GM19395 (cell line): ENCODE measurements around the gene P3H4.

Experiments used
- ATAC-seq: cut with Tn5 transposase; IDR thresholded peaks from one replicate; pipeline ENCODE4 v1.9.1; 2021; ENCODE audit warnings: mild to moderate bottlenecking, moderate library complexity; ENCODE audit not compliant: unreplicated experiment

P3H4 gene

DNA sequence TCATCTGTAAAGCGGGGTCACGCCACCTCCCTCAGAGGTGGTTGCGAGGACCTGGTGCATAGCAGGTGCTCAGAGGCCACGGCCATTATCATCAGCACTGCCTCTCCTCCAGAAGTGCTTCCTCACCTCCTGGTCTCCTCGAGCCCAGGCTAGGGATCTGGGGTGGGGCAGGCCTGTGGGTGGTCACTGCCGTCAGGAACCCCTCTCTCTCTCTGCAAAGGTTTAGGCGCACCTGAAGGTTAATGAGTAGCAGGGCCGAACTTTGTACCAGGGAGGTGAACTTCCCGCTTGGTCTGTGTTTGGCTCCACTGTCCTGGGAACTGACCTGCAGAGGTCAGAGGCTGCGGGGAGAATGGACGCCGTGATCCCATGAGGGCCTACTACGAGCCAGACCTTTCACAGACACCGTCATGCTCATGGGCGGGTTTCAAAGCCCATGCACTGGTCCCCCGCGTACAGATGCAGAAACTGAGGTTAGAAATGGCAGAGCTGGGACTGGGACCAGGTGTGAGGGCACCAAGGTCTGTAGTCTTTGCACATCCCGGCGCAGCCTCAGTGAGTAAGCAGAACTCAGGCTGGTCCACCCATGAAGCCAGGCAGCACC, 39.1 kb downstream of the P3H4 start:
- no peak for ATAC-seq

DNA sequence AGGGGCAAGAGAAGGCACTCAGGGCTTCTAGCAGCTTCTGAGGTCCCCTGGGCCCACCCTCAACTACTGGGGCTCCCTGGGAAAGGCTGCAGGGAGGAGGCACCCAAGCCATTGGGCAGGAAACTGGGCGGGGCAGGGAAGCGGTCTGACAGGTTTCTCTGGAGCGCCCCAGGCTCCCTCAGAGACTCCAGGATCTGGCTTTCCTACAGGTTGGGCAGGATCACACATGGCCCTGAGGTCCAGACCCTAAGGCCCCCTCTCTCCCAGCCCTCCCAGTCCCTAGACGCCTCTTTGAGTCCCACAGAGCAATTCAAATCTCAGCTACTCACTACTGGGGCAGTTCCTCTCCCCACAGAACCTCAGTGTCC, 39.5 kb downstream of the P3H4 start:
- no peak for ATAC-seq

DNA sequence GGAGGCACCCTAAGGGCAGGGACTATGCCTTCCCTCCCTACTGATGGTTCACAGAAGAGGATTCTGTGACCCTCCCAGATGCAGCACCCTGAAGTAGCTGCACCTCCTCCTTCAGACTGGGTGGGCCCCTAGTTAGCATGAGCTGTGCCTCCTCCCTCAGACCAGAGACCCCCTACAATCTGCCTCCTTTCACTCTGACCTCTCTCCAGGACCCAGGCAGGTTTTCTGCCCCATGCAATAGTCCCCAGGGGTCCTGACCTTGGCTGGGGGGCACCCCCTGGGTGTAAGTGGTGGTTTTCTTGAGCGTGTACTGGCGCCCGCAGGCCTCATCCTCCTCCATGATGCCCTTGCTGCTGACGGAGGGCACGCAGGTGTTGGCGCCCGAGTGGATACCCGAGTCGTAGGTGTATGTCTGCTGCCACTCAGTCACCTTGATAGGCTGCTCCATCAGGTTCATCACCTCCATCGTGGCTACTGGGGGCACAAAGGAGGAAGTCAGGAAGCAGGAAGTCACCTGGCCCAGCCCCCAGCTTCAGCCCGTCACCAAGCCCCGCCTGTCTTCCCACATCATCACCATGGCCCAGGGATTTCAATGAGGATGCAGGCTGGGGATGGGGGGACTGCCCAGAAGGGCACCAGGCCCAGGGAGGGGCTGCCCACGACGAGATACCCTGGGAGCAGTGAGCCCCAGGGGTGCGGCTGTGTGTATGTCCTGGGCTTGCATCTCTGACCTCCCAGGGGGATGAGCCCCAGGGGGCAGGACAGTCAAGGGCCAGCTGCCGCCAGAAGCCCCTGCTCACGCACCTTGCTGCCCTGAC, 40.2 kb downstream of the P3H4 start:
- no peak for ATAC-seq

DNA sequence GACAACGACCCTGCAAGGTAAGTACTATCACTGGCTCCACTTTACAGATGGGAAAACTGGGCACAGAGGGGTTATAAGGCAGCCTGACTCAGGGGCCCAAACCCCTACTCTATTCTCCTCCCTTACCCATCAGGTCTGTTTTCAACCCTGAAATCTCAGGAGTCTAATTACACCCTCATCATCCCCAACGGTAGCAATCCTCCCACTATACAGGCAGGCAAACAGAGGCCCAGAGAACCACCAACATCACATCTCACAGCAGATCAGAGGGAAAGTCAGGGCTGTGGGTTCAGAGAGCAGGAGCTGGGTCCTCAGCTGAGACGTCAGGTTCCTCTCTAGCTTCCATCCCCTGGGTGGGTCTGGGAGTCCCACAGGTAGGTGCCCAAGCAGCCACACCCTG, 41.8 kb downstream of the P3H4 start:
- no peak for ATAC-seq

DNA sequence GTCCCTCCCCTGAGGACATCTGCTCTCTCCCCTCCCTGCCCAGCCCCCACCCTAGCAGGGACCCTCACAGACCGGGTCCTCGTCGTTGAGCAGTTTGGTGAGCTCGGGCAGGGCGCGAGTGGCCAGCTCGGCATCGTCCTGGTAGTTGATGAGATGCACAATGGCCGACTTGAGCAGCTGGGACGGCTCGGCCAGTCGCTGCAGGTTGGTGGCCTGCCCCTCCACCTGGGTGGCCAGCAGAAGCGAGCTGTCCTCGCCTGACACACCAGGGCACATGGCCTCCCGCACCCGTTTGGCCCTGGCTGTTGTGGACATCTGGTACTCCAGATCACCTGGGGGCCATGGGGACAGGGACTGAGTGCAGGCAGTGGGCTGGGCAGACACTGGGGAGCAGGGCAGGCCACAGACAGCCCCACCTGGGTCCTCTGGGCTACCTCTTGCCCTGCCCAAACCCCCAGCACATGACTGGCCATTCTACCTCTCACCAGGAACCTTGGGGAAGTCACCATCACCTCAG, 42.3 kb downstream of the P3H4 start:
- no peak for ATAC-seq

DNA sequence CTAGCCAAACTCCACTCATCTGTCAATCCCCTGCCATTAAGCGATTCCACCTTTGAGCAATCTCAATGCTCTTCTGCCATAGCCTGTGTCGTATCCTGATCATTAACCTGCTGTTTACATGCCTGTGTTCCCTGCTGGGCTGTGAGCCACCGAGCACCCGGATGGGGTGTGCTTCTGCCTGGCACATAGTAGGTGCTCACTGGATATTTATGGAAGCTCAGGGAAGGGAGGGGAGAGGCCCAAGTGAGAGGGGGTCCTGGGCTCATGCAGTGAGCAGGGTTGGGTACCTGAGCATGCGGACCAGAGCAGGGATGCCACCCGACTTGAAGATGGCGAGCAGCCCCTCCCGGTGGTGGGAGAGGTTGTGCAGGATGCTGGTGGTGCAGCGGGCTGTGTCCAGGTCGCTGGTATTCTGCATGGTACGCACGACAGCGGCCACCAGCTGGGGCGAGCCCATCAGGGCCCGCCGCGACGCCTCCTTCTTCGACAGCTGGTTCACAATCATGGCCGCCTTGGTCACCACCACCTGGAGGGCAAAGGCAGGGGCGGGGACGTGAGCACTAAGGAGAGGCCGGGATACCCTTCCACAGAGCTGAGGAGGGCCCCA, 43.0 kb downstream of the P3H4 start:
- ATAC-seq: no peak

DNA sequence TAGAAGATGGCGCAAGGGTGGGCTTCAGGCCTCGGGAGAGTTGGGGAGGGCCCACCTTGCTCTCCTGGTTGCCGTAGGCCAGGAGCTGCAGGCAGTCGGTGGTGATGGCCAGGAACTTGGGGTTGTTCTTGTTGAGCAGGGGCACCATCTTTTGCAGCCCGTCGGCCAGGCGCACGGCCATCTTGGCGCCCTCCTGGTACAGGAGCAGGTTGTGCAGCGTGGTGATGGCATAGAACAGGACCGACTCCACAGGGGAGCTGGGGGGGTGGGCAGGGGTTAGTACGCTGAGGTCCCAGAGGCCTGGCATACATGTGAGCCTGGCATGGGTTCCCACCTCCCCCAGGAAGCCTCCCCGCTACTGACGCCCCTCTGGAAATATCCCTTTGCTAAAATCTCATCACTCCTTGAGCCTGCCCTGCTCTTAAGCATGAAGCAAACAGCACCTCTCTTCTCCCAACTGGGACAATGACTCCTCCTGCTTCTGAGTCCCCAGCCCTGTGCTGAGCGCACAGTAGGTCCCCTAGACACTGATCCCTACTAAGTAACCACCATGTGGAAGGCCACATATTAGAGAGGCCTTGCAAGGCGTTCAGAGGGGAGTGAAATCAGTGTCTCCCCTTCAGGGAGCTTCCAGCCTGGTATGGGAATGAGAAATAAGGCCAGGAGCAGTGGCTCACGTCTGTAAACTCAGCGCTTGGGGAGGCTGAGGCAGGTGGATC, 44.3 kb downstream of the P3H4 start:
- ATAC-seq: no peak

DNA sequence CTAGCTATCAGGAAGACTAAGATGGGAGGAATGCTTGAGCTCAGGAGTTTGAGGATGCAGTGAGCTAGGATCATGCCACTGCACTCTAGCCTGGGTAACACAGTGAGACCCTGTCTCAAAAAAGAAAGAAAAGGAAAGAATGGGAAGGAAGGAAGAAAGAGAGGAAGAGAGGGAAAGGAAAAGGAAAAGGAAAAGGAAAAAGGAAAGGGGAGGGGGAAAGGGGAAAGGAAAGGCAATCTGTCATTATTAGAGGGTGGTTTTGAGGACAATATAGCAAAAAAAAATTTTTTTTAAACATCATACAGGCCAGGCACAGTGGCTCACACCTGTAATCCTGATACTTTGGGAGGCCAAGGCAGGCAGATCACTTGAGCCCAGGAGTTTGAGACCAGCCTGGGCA, 45.6 kb downstream of the P3H4 start:
- ATAC-seq: no peak

DNA sequence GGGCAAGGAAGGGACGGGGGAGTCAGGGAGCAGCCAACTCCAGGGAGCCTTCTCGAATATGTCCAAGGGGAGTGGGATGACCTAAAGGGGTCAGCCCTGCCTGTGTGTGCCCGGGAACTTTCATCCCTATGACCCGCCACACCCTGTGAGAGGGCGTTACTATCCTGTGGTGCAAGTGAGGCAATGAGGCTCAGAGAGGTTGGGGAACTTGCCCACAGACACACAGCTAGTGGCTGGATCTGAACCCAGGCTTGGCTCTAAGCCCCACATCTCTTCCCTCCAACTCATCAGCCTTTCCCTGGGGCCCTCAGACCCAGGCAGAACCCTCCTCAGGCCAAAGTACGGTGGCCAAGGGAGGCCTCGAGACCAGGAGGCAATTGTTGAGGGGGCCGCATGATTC, 48.4 kb downstream of the P3H4 start:
- ATAC-seq: no peak

DNA sequence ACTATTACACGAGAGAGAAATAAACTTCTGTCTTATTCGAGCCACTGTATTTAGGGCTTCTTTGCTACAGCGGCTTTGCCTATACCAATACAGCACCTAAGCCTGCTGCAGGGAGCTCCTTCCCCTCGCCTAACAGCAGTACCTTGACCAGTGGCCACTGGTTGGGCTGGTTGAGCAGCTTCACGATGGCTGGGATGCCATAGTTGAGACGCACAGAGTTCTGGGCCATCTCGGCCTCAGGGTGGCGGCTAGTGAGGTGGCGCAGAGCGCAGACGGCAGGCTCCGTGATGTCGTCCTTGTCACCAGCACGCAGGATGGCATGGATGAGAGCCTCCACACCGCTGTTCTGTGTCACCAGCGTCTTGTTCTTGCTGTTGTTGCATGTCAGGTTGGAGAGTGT, 48.9 kb downstream of the P3H4 start:
- ATAC-seq: no peak

DNA sequence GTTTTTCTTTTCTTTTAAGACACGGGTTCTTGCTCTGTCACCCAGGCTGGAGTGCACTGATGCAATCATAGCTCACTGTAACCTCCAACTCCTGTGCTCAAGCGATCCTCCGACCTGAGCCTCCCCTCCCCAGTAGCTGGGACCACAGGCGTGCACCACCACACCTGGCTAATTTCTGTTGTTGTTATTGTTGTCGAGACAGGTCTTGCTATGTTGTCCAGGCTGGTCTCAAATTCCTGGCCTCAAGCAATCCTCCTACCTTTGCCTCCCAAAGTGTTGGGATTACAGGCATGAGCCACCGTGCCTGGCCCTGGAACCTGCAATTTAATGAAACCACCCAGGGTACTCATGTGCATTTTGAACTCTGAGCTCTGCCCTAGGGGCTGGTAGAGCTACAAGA, 49.4 kb downstream of the P3H4 start:
- no peak for ATAC-seq

DNA sequence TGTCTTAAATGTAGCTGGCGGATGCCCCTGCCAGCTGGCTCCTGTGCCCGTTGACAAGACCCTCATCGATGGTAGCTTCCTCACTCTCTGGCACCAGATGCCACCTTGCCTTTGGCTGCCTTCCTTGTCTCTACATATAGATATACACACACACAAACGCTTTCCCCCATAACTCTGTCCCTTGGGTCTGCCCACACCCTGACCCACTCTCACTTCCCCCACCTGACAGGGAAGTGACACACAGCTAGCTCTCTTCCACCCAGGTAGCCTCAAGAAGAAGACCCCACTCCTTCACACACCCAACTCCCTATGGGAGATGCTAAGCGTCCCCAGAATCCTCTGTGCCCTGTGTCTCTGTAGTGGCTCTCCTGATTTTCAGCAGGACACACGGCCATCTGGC, 50.9 kb downstream of the P3H4 start:
- no peak for ATAC-seq

DNA sequence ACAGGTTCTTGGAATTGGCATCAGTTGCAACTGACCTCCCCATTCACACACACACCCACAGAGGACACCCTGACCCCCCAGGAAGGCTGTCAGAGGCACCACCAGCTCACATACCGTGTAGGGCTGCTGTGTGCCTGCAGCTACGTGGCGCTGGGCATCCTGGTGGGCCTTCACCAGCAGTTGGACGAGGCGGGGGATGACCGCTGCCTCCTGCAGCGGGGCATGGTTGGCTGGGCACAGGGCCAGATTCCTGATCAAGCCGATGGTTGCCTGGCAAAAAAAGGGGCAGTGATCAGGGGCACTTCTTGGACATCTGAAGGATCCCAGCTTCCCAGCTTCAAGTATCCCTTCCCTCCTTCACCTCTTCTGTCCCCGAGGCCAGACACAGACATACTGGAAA, 53.1 kb downstream of the P3H4 start:
- no peak for ATAC-seq

DNA sequence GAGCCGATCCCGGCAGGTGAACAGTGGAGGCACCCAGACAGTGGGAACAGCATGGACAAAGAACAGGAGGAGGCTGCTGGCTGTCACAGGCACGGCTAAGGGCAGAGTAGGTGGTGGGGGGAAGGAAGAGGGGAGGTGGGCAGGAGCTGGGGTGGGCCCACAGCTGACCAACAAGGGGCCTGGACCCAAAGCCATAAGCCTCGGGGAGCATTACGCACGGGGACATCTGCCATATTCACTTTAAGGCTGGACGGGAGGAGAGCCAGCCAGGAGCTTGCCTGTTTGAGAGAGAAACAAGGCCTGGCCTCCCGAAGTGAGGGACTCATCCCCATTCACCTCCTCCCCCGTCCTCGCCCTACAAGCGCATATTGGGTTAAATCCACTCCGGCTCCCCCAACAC, 57.7 kb downstream of the P3H4 start:
- no peak for ATAC-seq
